ENCODE results near the gene ASB8. TPM values are rescaled to one million over a fixed set of nuclear protein-coding genes. Genes with fewer than 3 reads are reported as not detected.
A peak's percentile ranks its signal among the peaks of the same experiment; 100 is the strongest.

Gene ASB8
- total and polyA plus RNA-seq, 9 of the 15 experiments (the other 6 are each of a cell fraction or from before 2014, with no cell fraction given) = 13.3 to 29.0 (median 19.6) TPM

- TF ChIP-seq CREM (IDR thresholded peaks at IDR 0.05; ENCODE audit: low read depth) (peak; percentile 59), EZH2 (IDR thresholded peaks at IDR 0.05; ENCODE audit: borderline replicate concordance, low read depth, low read length) (no peak), PHF8 (IDR thresholded peaks at IDR 0.05; ENCODE audit: borderline replicate concordance, low read length) (peak; percentile 80), ZNF217 (CRISPR knock-in tag; IDR thresholded peaks at IDR 0.05) (no peak), SRSF9 (IDR thresholded peaks at IDR 0.05; ENCODE audit: borderline replicate concordance, low read depth, low read length) (no peak), NR2F6 (CRISPR knock-in tag; IDR thresholded peaks at IDR 0.05) (no peak), MBD2 (IDR thresholded peaks at IDR 0.05; ENCODE audit: borderline replicate concordance, low read depth) (peak; percentile 64; the same call in 1 of the 2 replicates), ESRRB (CRISPR knock-in tag; IDR thresholded peaks at IDR 0.05; ENCODE audit: borderline replicate concordance) (no peak), ZC3H8 (IDR thresholded peaks at IDR 0.05) (no peak), NONO (IDR thresholded peaks at IDR 0.05; ENCODE audit: low read depth in 2 of 2, low read length in 1 of 2) (no peak), ZNF280A (IDR thresholded peaks at IDR 0.05; ENCODE audit: low read depth, partially characterized antibody) (no peak), HNRNPH1 (optimal IDR thresholded peaks at IDR 0.05; ENCODE audit: low read depth, low read length) (no peak), ILF3 (IDR thresholded peaks at IDR 0.05; ENCODE audit: borderline replicate concordance) (no peak), HNRNPK (IDR thresholded peaks at IDR 0.05; ENCODE audit: low read depth, low read length, poor library complexity, severe bottlenecking) (no peak), ZNF124 (CRISPR knock-in tag; IDR thresholded peaks at IDR 0.05) (no peak), PTRF (tag; IDR thresholded peaks at IDR 0.05) (no peak), NFIC (IDR thresholded peaks at IDR 0.05) (peak; percentile 22; the same call in 1 of the 2 replicates), IRF2 (CRISPR knock-in tag; IDR thresholded peaks at IDR 0.05) (no peak), ZNF274 (IDR thresholded peaks at IDR 0.05; ENCODE audit: borderline replicate concordance, low read depth, low read length) (no peak), ZBTB11 (CRISPR knock-in tag; IDR thresholded peaks at IDR 0.05) (peak; percentile 96 to 99 (median 98)), SMARCA4 (IDR thresholded peaks at IDR 0.05) (no peak), CBFA2T3 (IDR thresholded peaks at IDR 0.05) (no peak)
Measured at GRCh38 chr12:48105867-48106680, 51.2 kb downstream of the ASB8 start, which contains the start of gene SENP1 (continued).
